GM12878 (cell line): ENCODE measurements around the gene CRKL. TPM values are rescaled to one million over a fixed set of nuclear protein-coding genes. Genes with fewer than 3 reads are reported as not detected.

Source experiments
- ATAC-seq: fragments of 200-7000 bp; cut with Tn5 transposase; 3 replicates; pipeline ENCODE4 v1.9.1; 2020; ENCODE audit warnings: mild to moderate bottlenecking, moderate library complexity
- BruUV-seq: library from RNA; stranded (reverse); fragments of 400-500 nt; replicated peaks from 2 replicates; lab custom pipeline; 2021; lab: Mats Ljungman, UMichigan
- CTCF ChIA-PET: fragments of 300-600 bp; sonication (Branson Sonifier 250); formaldehyde crosslinking; extraction: SDS; loops from one replicate; lab custom pipeline; 2021; ENCODE audit warnings: inconsistent platforms; lab: Yijun Ruan, JAX
- POLR2A ChIA-PET: fragments of 350-600 bp; formaldehyde crosslinking; extraction: SDS; loops from one replicate; lab custom pipeline; 2021; ENCODE audit warnings: inconsistent platforms; lab: Charles Lee
- RAD21 ChIA-PET: fragments of 300-600 bp; sonication (Branson Sonifier 250); formaldehyde crosslinking; loops from one replicate; lab custom pipeline; 2023; ENCODE audit warnings: antibody characterized with exemption; ENCODE audit not compliant: unreplicated experiment; lab: Charles Lee
- SMC1A ChIA-PET: fragments of 300-600 bp; sonication (Branson Sonifier 250); formaldehyde crosslinking; loops from one replicate; lab custom pipeline; 2023; ENCODE audit not compliant: unreplicated experiment, uncharacterized antibody; lab: Charles Lee
- DNase-seq: peaks from one replicate; pipeline ENCODE4 v3.0.0-alpha.2; 2011; ENCODE audit warnings: low read depth, low spot score
- FAIRE-seq: peaks from 3 replicates; lab custom pipeline; 2011; peaks lifted over from hg19 to GRCh38; lab: Jason Lieb, UNC
- H2AFZ ChIP-seq: 2 replicates; pipeline ENCODE4 v1.6.0; 2011; ENCODE audit warnings: low read depth, low read length, control low read depth; ENCODE audit not compliant: control insufficient read depth
- H3K27ac ChIP-seq: 2 replicates; pipeline ENCODE4 v1.5.1; 2011; ENCODE audit warnings: control low read depth; ENCODE audit not compliant: control insufficient read depth, insufficient read depth
- H3K27me3 ChIP-seq, 2 experiments: replicated peaks in 1 of 2; 2 replicates each; pipeline versions ENCODE4 v1.6.0 to v1.6.1; 2011; ENCODE audit warnings: low read length in 1 of 2; ENCODE audit not compliant: control insufficient read depth in 2 of 2, insufficient read depth in 2 of 2
- H3K36me3 ChIP-seq, 2 experiments: 2 replicates each; pipeline ENCODE4 v1.5.1; 2011; ENCODE audit warnings: low read length in 1 of 2; ENCODE audit not compliant: control insufficient read depth in 2 of 2, insufficient read depth in 2 of 2
- H3K4me1 ChIP-seq: 2 replicates; pipeline ENCODE4 v1.6.1; 2011; ENCODE audit warnings: mild to moderate bottlenecking, low read length, moderate library complexity, mixed read lengths; ENCODE audit not compliant: control insufficient read depth, insufficient read depth
- H3K4me2 ChIP-seq: 2 replicates; pipeline ENCODE4 v1.6.0; 2011; ENCODE audit warnings: control low read depth; ENCODE audit not compliant: control insufficient read depth, insufficient read depth
- H3K4me3 ChIP-seq: fragments of 200-600 bp; sonication (generic); 2 replicates; pipeline ENCODE4 v1.5.1; 2016
- H3K79me2 ChIP-seq: 2 replicates; pipeline ENCODE4 v1.6.0; 2011; ENCODE audit warnings: low read length; ENCODE audit not compliant: control insufficient read depth, insufficient read depth
- H3K9ac ChIP-seq: 2 replicates; pipeline ENCODE4 v1.8.0; 2011; ENCODE audit warnings: low read length, control low read depth, mixed read lengths; ENCODE audit not compliant: control insufficient read depth, insufficient read depth
- H3K9me3 ChIP-seq: replicated peaks from 3 replicates; pipeline ENCODE4 v1.5.1; 2011; ENCODE audit warnings: mild to moderate bottlenecking, low read length; ENCODE audit not compliant: control insufficient read depth, insufficient read depth
- H4K20me1 ChIP-seq: 2 replicates; pipeline ENCODE4 v1.6.0; 2011; ENCODE audit not compliant: control insufficient read depth, insufficient read depth
- BCL11A ChIP-seq: IDR thresholded peaks from 2 replicates; pipeline ENCODE4 v1.6.1; 2011; ENCODE audit warnings: low read depth, low read length
- BHLHE40 ChIP-seq, 2 experiments: fragments of 450-650 bp in 1 of 2; IDR thresholded peaks; 2 replicates each; pipeline ENCODE4 v1.6.1; 2011 to 2017; ENCODE audit warnings: low read depth in 2 of 2, borderline replicate concordance in 1 of 2, improper control_type of control experiment in 1 of 2, low read length in 1 of 2, mild to moderate bottlenecking in 1 of 2
- MYB ChIP-seq: fragments of 150-350 bp; IDR thresholded peaks from 2 replicates; pipeline ENCODE4 v1.6.1; 2014; ENCODE audit warnings: mild to moderate bottlenecking, low read depth, low read length, borderline replicate concordance
- NRF1 ChIP-seq: conservative IDR thresholded peaks from 2 replicates; pipeline ENCODE4 v1.6.1; 2011; ENCODE audit warnings: mild to moderate bottlenecking, low read depth, low read length, improper control_type of control experiment
- SMAD1 ChIP-seq: fragments of 450-650 bp; IDR thresholded peaks from 2 replicates; pipeline ENCODE4 v1.6.1; 2018; ENCODE audit warnings: mild to moderate bottlenecking, low read depth; ENCODE audit not compliant: partially characterized antibody
- YBX1 ChIP-seq: fragments of 450-650 bp; IDR thresholded peaks from 2 replicates; pipeline ENCODE4 v1.6.1; 2016; ENCODE audit warnings: antibody characterized with exemption
- ZBTB11 ChIP-seq: fragments of 450-650 bp; formaldehyde crosslinking; IDR thresholded peaks from 2 replicates; pipeline ENCODE4 v1.5.0; 2022; ENCODE audit warnings: mild to moderate bottlenecking, missing genetic modification characterization
- ZBTB33 ChIP-seq: fragments of 450-650 bp; IDR thresholded peaks from 2 replicates; pipeline ENCODE4 v1.6.1; 2017; ENCODE audit warnings: mild to moderate bottlenecking
- whole genome bisulfite sequencing: methylation state at CpG from one replicate; pipeline ENCODE4 v1.1.6; 2016; ENCODE audit warnings: low lambda C conversion rate; ENCODE audit not compliant: insufficient replicate concordance, insufficient coverage; ENCODE audit errors: missing lambda C conversion rate; 5-methylcytosine and 5-hydroxymethylcytosine counted together
- in situ Hi-C: fragments of 300-500 bp; cut with MboI; formaldehyde crosslinking; loops from 9 replicates; pipeline ENCODE4 v1.14.3; 2018; ENCODE audit warnings: mixed read lengths
- intact Hi-C: fragments of 100-400 bp; cut with micrococcal nuclease; formaldehyde crosslinking; loops from one replicate; pipeline ENCODE4 v1.14.2; 2022; ENCODE audit not compliant: unreplicated experiment
- polyA plus RNA-seq, 11 experiments: library from polyadenylated mRNA; depleted of rRNA in 4 of 11; unstranded in 6 of 11; stranded (reverse) in 5 of 11; fragments of >200 nt; fragmentation: Nextera tagmentation in 4 of 11; fragmentation: Illumina TruSeq in 1 of 11; extraction: Ambion mirVana in 4 of 11; extraction: Trizol in 1 of 11; gene quantifications; 1 replicate in 1 of 11; 2 replicates in 10 of 11; pipeline versions ENCODE4 v1.2.1 to v1.2.3, GENCODE V29; 2011 to 2016; ENCODE audit warnings: inconsistent platforms in 2 of 11, missing spikeins in 2 of 11, low read depth in 1 of 11
- total RNA-seq, 4 experiments: library from RNA; depleted of rRNA in 3 of 4; stranded (reverse); fragments of >200 nt in 3 of 4; fragmentation: Illumina TruSeq in 1 of 4; extraction: Trizol in 1 of 4; gene quantifications; 2 replicates each; pipeline versions ENCODE4 v1.2.1 to v1.2.3, GENCODE V29; 2013 to 2021

The CRKL gene
- total and polyA plus RNA-seq, 10 of the 15 experiments (the other 5 are each of a cell fraction or from before 2014, with no cell fraction given) = 12.6 to 61.2 (median 32.7) TPM

GRCh38 chr22:20927940-20928572 lies 10.8 kb downstream of the CRKL start:
- Histone ChIP-seq H3K36me3 (peaks cover 1 to 9% of the 10 kb centered on the region in 2 experiments; a peak in 3 of 4 replicates), H3K27ac (no peak overlapping the region), H2AFZ (no peak overlapping the region), H3K79me2 (peaks cover 86% of the 10 kb centered on the region), H3K9me3 (no peaks in the 10 kb centered on the region; the same call in 2 of the 3 replicates), H4K20me1 (no peaks in the 10 kb centered on the region; the same call in none of the 2 replicates), H3K4me2 (no peak overlapping the region), H3K9ac (no peak overlapping the region), H3K4me3 (no peak overlapping the region), H3K4me1 (peaks cover 13% of the 10 kb centered on the region), H3K27me3 (no peaks in the 10 kb centered on the region)
- ChIA-PET POLR2A (interaction anchor here (0.6 kb wide), 1 partner anchor 669 kb away, joined by 3 read pairs; no protein-coding TSS in a partner anchor), RAD21 (interaction anchor here (1.0 kb wide), 1 partner anchor 69 kb away, joined by 3 read pairs; no protein-coding TSS in a partner anchor), SMC1A (no interaction called here), CTCF (interaction anchor here (0.9 to 1.0 kb wide), 2 partner anchors 8 to 43 kb away, joined by 3 to 6 read pairs; no protein-coding TSS in a partner anchor)
- intact Hi-C loops = no loop called here
- WGBS = 96% methylated on average over 4 of the region's 4 CpGs
- in situ Hi-C loops = no loop called here
- BruUV-seq = no TSS peak
- TF ChIP-seq NRF1 = no peak
- no peak for TF ChIP-seq SMAD1
- no peak for TF ChIP-seq MYB
- no peak for TF ChIP-seq ZBTB11 (CRISPR knock-in tag)
- no peak for TF ChIP-seq BHLHE40 (IDR thresholded peaks at IDR 0.05; ENCODE audit: borderline replicate concordance in 1 of 2, low read depth in 2 of 2, low read length in 1 of 2)
- TF ChIP-seq BCL11A = no peak
- no peak for TF ChIP-seq YBX1
- TF ChIP-seq ZBTB33 = no peak
- DNase-seq (no peak), FAIRE-seq (no peak), ATAC-seq (no peak)
